ENCODE measurements around the gene COX7A1.

The COX7A1 gene

DNA sequence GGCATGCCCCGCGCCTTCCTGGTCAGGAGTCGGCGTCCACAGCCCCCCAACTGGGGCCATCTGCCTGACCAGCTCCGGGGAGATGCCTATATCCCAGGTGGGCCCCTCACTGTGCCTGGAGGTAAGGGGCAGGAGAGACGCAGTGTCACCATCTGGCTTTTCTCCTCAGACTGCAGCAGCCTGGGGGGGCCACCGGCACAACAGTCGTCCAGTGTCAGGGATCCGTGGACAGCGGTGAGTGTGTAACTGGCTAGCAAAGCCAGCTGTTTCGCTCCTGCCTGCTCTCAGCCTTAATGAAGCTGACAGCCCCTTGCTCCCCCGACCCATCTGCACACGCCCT lies 41.1 kb downstream of the COX7A1 start:
- no peak for DNase-seq

DNA sequence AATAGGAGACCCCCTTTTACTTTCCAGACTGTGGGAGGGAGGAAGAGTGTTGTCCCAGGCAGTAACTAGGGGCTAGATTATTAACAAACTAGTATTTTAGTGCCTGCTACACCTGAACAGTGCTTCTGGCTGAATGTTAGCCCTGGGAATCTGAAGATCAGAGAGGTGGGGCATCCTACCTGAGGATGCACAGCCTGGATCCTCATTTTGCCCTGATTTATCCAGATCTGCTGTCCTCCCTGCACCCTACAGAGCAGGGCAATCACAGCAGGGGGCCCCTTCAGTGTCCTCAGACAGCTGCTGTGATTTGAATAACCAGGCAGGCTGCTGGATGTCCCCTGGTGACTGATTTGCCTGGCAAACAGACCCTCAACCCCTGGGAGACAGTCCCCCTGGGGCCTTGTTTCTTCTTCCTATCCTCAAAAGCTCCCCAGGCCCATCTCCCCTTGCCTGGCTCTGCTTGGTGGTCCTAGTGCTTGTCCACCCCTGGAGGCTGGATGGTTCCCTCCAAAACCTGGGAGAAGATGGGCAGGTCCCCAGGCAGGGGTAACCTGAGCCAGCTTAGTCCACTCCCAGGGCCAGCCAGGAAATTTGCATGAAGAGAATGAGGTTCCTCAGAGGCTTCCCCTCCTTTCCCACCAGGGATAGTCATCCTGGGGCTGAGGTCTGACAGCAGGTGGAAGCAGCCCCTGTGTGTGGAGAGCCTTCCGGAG lies 41.6 kb downstream of the COX7A1 start, which contains the start of gene OVOL3:
TSS of gene OVOL3 (plus strand) at position 657 of the 713 bp plus-strand sequence. CDS start 60 bp downstream, outside the sequence.
- no peak for DNase-seq

DNA sequence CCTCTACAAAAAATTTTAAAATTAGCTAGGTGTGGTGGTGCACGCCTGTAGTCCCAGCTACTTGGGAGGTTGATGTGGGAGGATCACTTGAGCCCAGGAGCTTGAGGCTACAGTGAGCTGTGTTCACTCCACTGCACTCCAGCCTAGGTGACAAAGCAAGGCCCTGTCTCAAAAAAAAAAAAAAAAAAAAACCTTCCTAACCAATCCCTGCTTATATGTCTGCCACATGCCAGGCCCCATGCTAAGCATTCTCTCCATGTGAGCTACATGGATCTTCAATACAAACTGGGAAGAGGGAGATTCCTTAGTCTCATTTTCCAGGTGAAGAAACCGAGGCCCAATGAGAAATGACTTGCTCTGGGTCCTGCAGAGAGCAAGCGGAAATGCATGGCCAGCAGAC lies 43.6 kb downstream of the COX7A1 start:
- DNase-seq, result no peak

DNA sequence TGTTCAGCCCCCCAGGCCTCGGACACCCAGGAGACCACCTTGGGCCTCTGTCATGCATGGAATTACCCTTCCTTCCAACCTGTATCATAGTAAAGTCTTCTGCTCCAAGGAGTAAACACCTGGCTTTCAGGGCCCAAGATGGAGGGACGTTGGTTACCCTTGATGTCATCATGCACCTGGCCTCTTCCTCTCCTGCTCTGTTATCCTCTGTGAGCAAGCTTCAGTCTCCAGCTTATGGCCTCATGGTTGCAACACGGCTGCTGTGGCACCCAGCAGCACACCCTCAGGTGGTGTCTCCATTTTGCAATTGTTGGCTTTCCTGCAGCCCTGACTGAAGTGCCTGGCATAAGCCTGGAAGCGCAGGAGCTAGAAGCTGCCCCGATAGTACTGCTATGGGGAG lies 45.3 kb downstream of the COX7A1 start:
- no peak for DNase-seq

GRCh38 chr19:36106441-36106840 lies 45.8 kb downstream of the COX7A1 start:
- DNase-seq, result no peak

DNA sequence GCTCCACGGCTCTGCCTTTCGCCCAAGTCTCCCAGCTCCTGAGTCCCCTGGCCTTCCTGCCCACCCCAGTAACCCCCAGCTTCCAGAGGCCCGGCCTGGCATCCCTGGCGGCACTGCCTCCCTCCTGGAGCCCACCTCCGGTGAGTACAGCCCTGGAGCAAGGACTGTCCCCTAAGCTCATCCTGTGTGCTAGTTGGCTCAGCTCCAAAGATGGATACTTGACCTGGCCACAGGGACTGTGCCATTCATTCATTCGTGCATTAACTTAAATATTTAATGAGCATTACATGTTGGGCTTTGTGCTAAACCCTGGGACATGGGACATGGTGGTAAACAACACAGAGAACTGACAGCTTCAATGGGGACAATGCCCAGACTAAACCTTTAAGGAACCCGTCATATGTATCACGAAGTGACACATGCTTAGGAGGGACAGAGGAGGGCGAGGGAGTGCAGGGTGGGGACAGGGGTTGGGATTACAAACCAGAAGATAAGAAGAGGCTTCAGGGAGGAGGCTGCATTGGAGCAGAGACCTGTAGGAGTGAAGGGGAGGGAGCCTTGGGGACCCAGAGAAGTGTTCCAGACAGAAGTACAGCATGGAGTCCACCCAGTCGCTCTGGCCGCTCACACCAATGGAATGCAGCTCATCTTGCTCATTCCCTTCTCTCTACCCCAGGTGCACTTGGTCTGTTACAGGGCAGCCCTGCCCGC lies 48.2 kb downstream of the COX7A1 start:
- DNase-seq, result no peak

DNA sequence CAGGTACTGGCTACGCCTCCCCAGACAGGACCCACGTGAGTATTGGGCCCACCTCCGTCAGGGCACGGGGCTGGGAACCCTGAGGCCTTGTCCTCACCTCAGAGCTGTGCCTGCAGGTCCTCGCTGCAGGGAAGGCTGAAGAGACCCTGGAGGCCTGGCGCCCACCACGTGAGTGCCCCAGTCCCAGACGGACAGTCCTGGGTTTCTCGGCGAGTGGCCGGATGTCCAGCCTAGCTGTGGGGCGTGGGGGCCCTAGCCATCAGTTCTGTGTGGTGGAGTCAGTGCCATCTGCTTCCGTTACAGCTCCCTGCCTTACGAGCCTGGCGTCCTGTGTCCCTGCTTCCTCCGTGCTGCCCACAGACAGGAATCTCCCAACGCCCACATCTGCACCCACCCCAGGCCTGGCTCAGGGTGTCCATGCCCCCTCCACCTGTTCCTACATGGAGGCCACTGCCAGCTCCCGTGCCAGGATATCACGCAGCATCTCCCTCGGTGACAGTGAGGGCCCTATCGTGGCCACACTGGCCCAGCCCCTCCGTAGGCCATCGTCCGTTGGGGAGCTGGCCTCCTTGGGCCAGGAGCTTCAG lies 49.1 kb downstream of the COX7A1 start:
- DNase-seq, result no peak

- no peak for DNase-seq
These were observed 50.5 kb downstream of the COX7A1 start for GRCh38 chr19:36101550-36102327.

All from CD4-positive, alpha-beta T cell treated with Interleukin-6 for 4 hours (primary cell).